K562 (cell line): Measurements from ENCODE around the gene LAIR2. TPM values are rescaled to one million over a fixed set of nuclear protein-coding genes. Genes with fewer than 3 reads are reported as not detected.

Experiments used
- ATAC-seq: fragments of 200-7000 bp; cut with Tn5 transposase; 3 replicates; pipeline ENCODE4 v1.9.1; 2020; ENCODE audit warnings: moderate library complexity
- Bru-seq: library from RNA; stranded (reverse); fragments of 400-500 nt; gene quantifications from one replicate; lab custom pipeline; 2021; lab: Mats Ljungman, UMichigan
- BruChase-seq, 2 experiments: library from RNA; stranded (reverse); fragments of 400-500 nt; gene quantifications; one replicate each; lab custom pipeline; 2021; lab: Mats Ljungman, UMichigan
- BruUV-seq: library from RNA; stranded (reverse); fragments of 400-500 nt; replicated peaks from 2 replicates; lab custom pipeline; 2021; lab: Mats Ljungman, UMichigan
- CTCF ChIA-PET: fragments of 300-600 bp; formaldehyde crosslinking; extraction: SDS; loops from one replicate; lab custom pipeline; 2021; ENCODE audit warnings: low intra/inter-chr PET ratio; lab: Yijun Ruan, JAX
- POLR2A ChIA-PET: fragments of 300-600, 350-650 bp; sonication (Branson Sonifier 250); formaldehyde crosslinking; extraction: SDS; loops from one replicate; lab custom pipeline; 2021; ENCODE audit warnings: antibody characterized with exemption, inconsistent platforms; lab: Yijun Ruan, JAX
- DNase-seq, 4 experiments: peaks; one replicate each; pipeline versions ENCODE4 v3.0.0 to v3.0.0-alpha.2; 2011 to 2018; ENCODE audit warnings: low spot score in 3 of 4, mixed read lengths in 3 of 4; ENCODE audit errors: extremely low read depth in 1 of 4
- FAIRE-seq: peaks from 2 replicates; lab custom pipeline; 2011; peaks lifted over from hg19 to GRCh38; lab: Jason Lieb, UNC
- H2AFZ ChIP-seq: 2 replicates; pipeline ENCODE4 v1.6.0; 2011; ENCODE audit warnings: low read depth, low read length, control low read depth, inconsistent platforms
- H3K27ac ChIP-seq: fragments of 200-600 bp; 3 replicates; pipeline ENCODE4 v1.8.0; 2011; ENCODE audit warnings: low read depth, mild to moderate bottlenecking, control low read depth, inconsistent platforms, low read length, moderate library complexity, mixed read lengths; ENCODE audit errors: extremely low read depth
- H3K27me3 ChIP-seq, 2 experiments: fragments of 300-600 bp in 1 of 2; 2 replicates in 1 of 2; 3 replicates in 1 of 2; pipeline versions ENCODE4 v1.6.0 to v1.8.0; 2011; ENCODE audit warnings: inconsistent platforms in 2 of 2, low read length in 2 of 2, mild to moderate bottlenecking in 1 of 2, mixed read lengths in 1 of 2, moderate library complexity in 1 of 2; ENCODE audit not compliant: control insufficient read depth in 2 of 2, insufficient read depth in 2 of 2
- H3K36me3 ChIP-seq: fragments of 300-600 bp; 3 replicates; pipeline ENCODE4 v1.8.0; 2011; ENCODE audit warnings: mild to moderate bottlenecking, low read length, inconsistent platforms; ENCODE audit not compliant: control insufficient read depth, insufficient read depth
- H3K4me1 ChIP-seq, 2 experiments: fragments of 200-600 bp in 1 of 2; replicated peaks in 1 of 2; 2 replicates in 1 of 2; 3 replicates in 1 of 2; pipeline versions ENCODE4 v1.5.1 to v1.8.0; 2011; ENCODE audit warnings: inconsistent platforms in 2 of 2, low read length in 2 of 2, mild to moderate bottlenecking in 1 of 2, mixed read lengths in 1 of 2, moderate library complexity in 1 of 2; ENCODE audit not compliant: control insufficient read depth in 2 of 2, insufficient read depth in 2 of 2
- H3K4me2 ChIP-seq: 2 replicates; pipeline ENCODE4 v1.6.1; 2011; ENCODE audit warnings: low read length, control low read depth, inconsistent platforms, mixed read lengths; ENCODE audit not compliant: insufficient read depth
- H3K4me3 ChIP-seq: fragments of 200-600 bp; sonication (generic), shearing (Covaris generic); 2 replicates; pipeline ENCODE4 v1.5.1; 2016; ENCODE audit warnings: control low read depth, inconsistent platforms
- H3K79me2 ChIP-seq: fragments of 200-600 bp; 3 replicates; pipeline ENCODE4 v1.8.0; 2011; ENCODE audit warnings: low read length, inconsistent platforms; ENCODE audit not compliant: control insufficient read depth, insufficient read depth
- H3K9ac ChIP-seq, 2 experiments: 2 replicates each; pipeline versions ENCODE4 v1.6.0 to v1.6.1; 2011; ENCODE audit warnings: low read depth in 2 of 2, low read length in 2 of 2, control low read depth in 1 of 2, inconsistent platforms in 1 of 2, mild to moderate bottlenecking in 1 of 2, mixed read lengths in 1 of 2; ENCODE audit not compliant: insufficient read depth in 1 of 2
- H3K9me1 ChIP-seq: one replicate; pipeline ENCODE4 v1.6.0; 2011; ENCODE audit warnings: inconsistent platforms, mild to moderate bottlenecking, low read length, moderate library complexity; ENCODE audit not compliant: control insufficient read depth, insufficient read depth
- H3K9me3 ChIP-seq: replicated peaks from 2 replicates; pipeline ENCODE4 v1.5.1; 2011; ENCODE audit warnings: low read depth, low read length, inconsistent platforms; ENCODE audit not compliant: control insufficient read depth, insufficient read depth
- H4K20me1 ChIP-seq: replicated peaks from 2 replicates; pipeline ENCODE4 v1.6.1; 2011; ENCODE audit warnings: low read length, inconsistent platforms, mixed read lengths; ENCODE audit not compliant: control insufficient read depth, insufficient read depth
- GABPB1 ChIP-seq: sonication (generic); formaldehyde crosslinking; IDR thresholded peaks from 2 replicates; pipeline ENCODE4 v1.8.0; 2022; ENCODE audit warnings: mild to moderate bottlenecking, missing genetic modification reagents
- HDAC3 ChIP-seq: fragments of 450-650 bp; IDR thresholded peaks from 2 replicates; pipeline ENCODE4 v1.6.1; 2018; ENCODE audit warnings: borderline replicate concordance, mild to moderate bottlenecking, moderate library complexity; ENCODE audit not compliant: partially characterized antibody
- JUNB ChIP-seq: fragments of 450-650 bp; formaldehyde crosslinking; conservative IDR thresholded peaks from 2 replicates; pipeline ENCODE4 v1.4.0; 2020; ENCODE audit warnings: mild to moderate bottlenecking
- NEUROD1 ChIP-seq: fragments of 150-350 bp; IDR thresholded peaks from 2 replicates; pipeline ENCODE4 v1.6.1; 2014; ENCODE audit warnings: borderline replicate concordance, low read length, low read depth; ENCODE audit not compliant: partially characterized antibody
- REST ChIP-seq, 2 experiments: fragments of 450-650 bp; formaldehyde crosslinking in 1 of 2; IDR thresholded peaks; 2 replicates each; pipeline versions ENCODE4 v1.4.0 to v1.6.1; 2014 to 2020; ENCODE audit warnings: mild to moderate bottlenecking in 2 of 2, borderline replicate concordance in 1 of 2, low read depth in 1 of 2
- ZNF584 ChIP-seq: fragments of 200-800 bp; sonication (Bioruptor generic); IDR thresholded peaks from 2 replicates; pipeline ENCODE4 v1.6.1; 2016; ENCODE audit warnings: low read depth, mild to moderate bottlenecking, missing genetic modification characterization, missing compliant biosample characterization
- WGBS: fragments of 100-300 bp; shearing (Covaris generic); methylation state at CpG from one replicate; pipeline ENCODE4 v1.1.6; 2016; ENCODE audit warnings: low coverage, mixed read lengths; ENCODE audit not compliant: insufficient coverage; ENCODE audit errors: missing lambda C conversion rate; 5-methylcytosine and 5-hydroxymethylcytosine counted together
- in situ Hi-C: fragments of 300-500 bp; cut with MboI; formaldehyde crosslinking; loops from 4 replicates; pipeline ENCODE4 v1.15.0; 2018; ENCODE audit warnings: inconsistent platforms, mixed read lengths
- intact Hi-C: fragments of 100-400 bp; cut with micrococcal nuclease; formaldehyde crosslinking; loops from 2 replicates; pipeline ENCODE4 v1.14.2; 2022
- long read RNA-seq, 3 experiments: library from polyadenylated mRNA in 2 of 3; library from RNA in 1 of 3; unstranded in 2 of 3; stranded (forward) in 1 of 3; transcript quantifications; one replicate each; pipeline ENCODE4 v2.0.0, GENCODE V29; 2019 to 2022
- polyA minus RNA-seq, 3 experiments: library from RNA; depleted of rRNA, polyadenylated mRNA; stranded (reverse); fragments of >200 nt; gene quantifications; 2 replicates each; pipeline ENCODE4 v1.2.3, GENCODE V29; 2011
- polyA plus RNA-seq, 8 experiments: library from polyadenylated mRNA; depleted of rRNA in 4 of 8; stranded (reverse) in 5 of 8; unstranded in 3 of 8; fragments of >200 nt; fragmentation: Nextera tagmentation in 2 of 8; fragmentation: Illumina TruSeq in 1 of 8; extraction: Ambion mirVana in 2 of 8; extraction: Trizol in 1 of 8; gene quantifications; 2 replicates each; pipeline versions ENCODE4 v1.2.1 to v1.2.3, GENCODE V29; 2011 to 2014; ENCODE audit warnings: inconsistent platforms in 1 of 8, missing spikeins in 1 of 8
- total RNA-seq, 7 experiments: library from RNA; depleted of rRNA in 6 of 7; stranded (reverse); fragments of >200 nt in 6 of 7; fragmentation: Illumina TruSeq in 2 of 7; extraction: Trizol in 2 of 7; gene quantifications; 2 replicates each; pipeline versions ENCODE4 v1.2.1 to v1.2.3, GENCODE V29; 2011 to 2021; ENCODE audit warnings: low replicate concordance in 1 of 7
- TF ChIP-seq, protein P1 (sequence below): sonication (generic); formaldehyde crosslinking; IDR thresholded peaks from 2 replicates; pipeline ENCODE4 v1.8.1; 2023; ENCODE audit warnings: mild to moderate bottlenecking, missing genetic modification reagents, moderate library complexity

The LAIR2 gene, protein sequence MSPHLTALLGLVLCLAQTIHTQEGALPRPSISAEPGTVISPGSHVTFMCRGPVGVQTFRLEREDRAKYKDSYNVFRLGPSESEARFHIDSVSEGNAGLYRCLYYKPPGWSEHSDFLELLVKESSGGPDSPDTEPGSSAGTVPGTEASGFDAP
- total RNA-seq (2011; cell fraction: chromatin; rRNA removed; ENCODE audit: low replicate concordance): not detected in 2 replicates
- not detected in 2 replicates for total RNA-seq (2011; cell fraction: nucleolus; rRNA removed)
- not detected in 2 replicates for total RNA-seq (2011; cell fraction: nucleoplasm; rRNA removed)
- not detected in 2 replicates for total RNA-seq (2014; rRNA removed)
- not detected in 2 replicates for total RNA-seq (2014; rRNA removed; fragmentation: Illumina TruSeq; extraction: Trizol)
- total RNA-seq (2015; rRNA removed; fragmentation: Illumina TruSeq; extraction: Trizol): not detected in 2 replicates
- total RNA-seq (2021): 0.34 TPM in 1 of 2 replicates, not detected in the other
- not detected in 2 replicates for polyA plus RNA-seq (2011; rRNA removed)
- polyA plus RNA-seq (2011; cell fraction: cytosol; rRNA removed): not detected in 2 replicates
- not detected in 2 replicates for polyA plus RNA-seq (2011; cell fraction: nucleus; rRNA removed)
- 0.29 TPM in 1 of 2 replicates, not detected in the other for polyA plus RNA-seq (2012)
- not detected in 2 replicates for polyA plus RNA-seq (2014; fragmentation: Illumina TruSeq; extraction: Trizol)
- not detected for polyA plus RNA-seq (2014; fragmentation: Nextera tagmentation; extraction: Ambion mirVana)
- not detected in 2 replicates for polyA plus RNA-seq (2014; rRNA removed)
- polyA minus RNA-seq (2011; rRNA and poly(A)+ RNA removed): not detected in 2 replicates
- not detected in 2 replicates for polyA minus RNA-seq (2011; cell fraction: cytosol; rRNA and poly(A)+ RNA removed)
- not detected in 2 replicates for polyA minus RNA-seq (2011; cell fraction: nucleus; rRNA and poly(A)+ RNA removed)
- Bru-seq, nascent RNA: not detected
- not detected for BruChase-seq, experiment 1, labeled RNA remaining after a 2-hour chase
- BruChase-seq, experiment 2, labeled RNA remaining after a 6-hour chase: percentile 7 among the genes with signal in this experiment
- long read RNA-seq, experiment 1: 0 reads
- long read RNA-seq, experiment 2: 0 reads
- long read RNA-seq, experiment 3: 0 reads

DNA sequence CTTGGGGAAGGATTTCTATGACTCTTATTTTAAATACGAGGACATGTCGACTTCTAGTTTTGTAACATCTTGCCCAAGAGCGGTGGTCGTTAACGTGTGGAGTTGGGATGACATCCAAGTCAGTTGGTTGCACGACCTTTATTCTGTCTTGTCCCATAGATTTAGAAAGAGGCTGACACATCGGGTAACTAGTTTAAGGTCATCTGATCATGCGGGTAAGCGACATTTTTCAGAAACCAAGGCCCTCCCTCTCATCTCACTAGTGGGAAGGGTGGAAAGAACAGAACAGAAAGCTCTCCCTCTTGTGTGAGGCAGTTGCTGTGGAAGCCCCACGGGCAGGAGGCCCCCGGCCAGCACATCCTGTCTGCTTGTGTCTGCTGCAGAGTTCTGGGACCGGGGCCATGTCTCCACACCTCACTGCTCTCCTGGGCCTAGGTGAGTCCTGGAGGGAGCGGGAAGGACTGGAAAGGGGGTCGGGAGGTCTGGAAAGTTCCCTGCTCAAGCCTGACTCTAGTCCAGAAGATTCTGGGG, at the start of gene LAIR2:
TSS of gene LAIR2 (plus strand) at position 314 of the 531 bp plus-strand sequence. CDS start at position 402, 88 bp downstream.
- H3K9me3 ChIP-seq: no peaks in the 10 kb centered on the region
- TF ChIP-seq, protein P1, sequence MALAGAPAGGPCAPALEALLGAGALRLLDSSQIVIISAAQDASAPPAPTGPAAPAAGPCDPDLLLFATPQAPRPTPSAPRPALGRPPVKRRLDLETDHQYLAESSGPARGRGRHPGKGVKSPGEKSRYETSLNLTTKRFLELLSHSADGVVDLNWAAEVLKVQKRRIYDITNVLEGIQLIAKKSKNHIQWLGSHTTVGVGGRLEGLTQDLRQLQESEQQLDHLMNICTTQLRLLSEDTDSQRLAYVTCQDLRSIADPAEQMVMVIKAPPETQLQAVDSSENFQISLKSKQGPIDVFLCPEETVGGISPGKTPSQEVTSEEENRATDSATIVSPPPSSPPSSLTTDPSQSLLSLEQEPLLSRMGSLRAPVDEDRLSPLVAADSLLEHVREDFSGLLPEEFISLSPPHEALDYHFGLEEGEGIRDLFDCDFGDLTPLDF (CRISPR knock-in tag): no peak
- no peak for TF ChIP-seq ZNF584
- no peak for TF ChIP-seq REST (IDR thresholded peaks at IDR 0.05; ENCODE audit: borderline replicate concordance)
- no peak for TF ChIP-seq REST (CRISPR knock-in tag; IDR thresholded peaks at IDR 0.05; ENCODE audit: low read depth)
- no peak for TF ChIP-seq JUNB (CRISPR knock-in tag)
- no peak for TF ChIP-seq NEUROD1
- TF ChIP-seq HDAC3: no peak
- TF ChIP-seq GABPB1 (CRISPR knock-in tag): no peak
- TF ChIP-seq, all 486 proteins: peak for 0
- DNase-seq (no peak), FAIRE-seq (no peak), ATAC-seq (no peak)
- under 1% methylated on average over 14 of the region's 14 CpGs for WGBS
- intact Hi-C loops: no loop called here
- POLR2A ChIA-PET: no interaction called here
- H3K79me2 ChIP-seq: no peaks in the 10 kb centered on the region
- H4K20me1 ChIP-seq: no peaks in the 10 kb centered on the region; the same call in 1 of the 2 replicates
- H3K27me3 ChIP-seq: peaks cover 25 to 34% of the 10 kb centered on the region in 2 experiments
- H3K9me1 ChIP-seq: no peaks in the 10 kb centered on the region
- no peaks in the 10 kb centered on the region for H3K36me3 ChIP-seq
- H2AFZ ChIP-seq: no peak within 1 kb of the TSS
- H3K4me2 ChIP-seq: no peak within 1 kb of the TSS
- no TSS peak for BruUV-seq
- H3K27ac ChIP-seq: no peak within 1 kb of the TSS
- H3K4me3 ChIP-seq: no peak within 1 kb of the TSS
- CTCF ChIA-PET: no interaction called here
- in situ Hi-C loops: no loop called here
- no peak within 1 kb of the TSS for H3K9ac ChIP-seq
- no peaks in the 10 kb centered on the region for H3K4me1 ChIP-seq
